Adrenal gland (tissue), 12 donors: ENCODE results near the gene HASPIN. TPM values are rescaled to one million over a fixed set of nuclear protein-coding genes. Genes with fewer than 3 reads are reported as not detected.

Experiments used
- DNase-seq, 7 donors: peaks; one replicate each; pipeline ENCODE4 v3.0.0-alpha.2; 2019 to 2020
- H3K27ac ChIP-seq, 5 donors: fragments of 200-600 bp; sonication (generic) in 4 of 5; 1 replicate in 3 of 5; 2 replicates in 2 of 5; pipeline versions ENCODE4 v1.5.1 to v1.8.0; 2016 to 2020; ENCODE audit warnings: mild to moderate bottlenecking in 1 of 5
- H3K27me3 ChIP-seq: fragments of 200-600 bp; 2 replicates; pipeline ENCODE4 v1.8.0; 2021
- H3K36me3 ChIP-seq, 2 donors: fragments of 200-600 bp; replicated peaks in 1 of 2; 1 replicate in 1 of 2; 2 replicates in 1 of 2; pipeline versions ENCODE4 v1.5.1 to v1.8.0; 2018 to 2022
- H3K4me1 ChIP-seq, 2 donors: fragments of 200-600 bp; replicated peaks in 1 of 2; 1 replicate in 1 of 2; 2 replicates in 1 of 2; pipeline versions ENCODE4 v1.5.1 to v1.8.0; 2018 to 2021
- H3K4me3 ChIP-seq, 4 donors: fragments of 200-600 bp; sonication (generic) in 3 of 4; one replicate each; pipeline ENCODE4 v1.5.1; 2016 to 2018
- H3K9me3 ChIP-seq, 3 donors: fragments of 200-600 bp; sonication (generic) in 1 of 3; replicated peaks in 1 of 3; 1 replicate in 2 of 3; 2 replicates in 1 of 3; pipeline versions ENCODE4 v1.5.1 to v1.8.0; 2016 to 2021
- CTCF ChIP-seq, 6 experiments: fragments of 450-650 bp in 4 of 6; fragments of 200-600 bp in 2 of 6; sonication (generic) in 1 of 6; IDR thresholded peaks; 1 replicate in 5 of 6; 2 replicates in 1 of 6; pipeline versions ENCODE4 v1.5.1 to v1.8.0; 2016 to 2021; ENCODE audit warnings: antibody characterized with exemption in 6 of 6, mild to moderate bottlenecking in 2 of 6, moderate library complexity in 1 of 6
- POLR2A ChIP-seq, 2 donors: fragments of 450-650 bp; IDR thresholded peaks; one replicate each; pipeline ENCODE4 v1.6.1; 2017; ENCODE audit warnings: antibody characterized with exemption in 2 of 2, mild to moderate bottlenecking in 2 of 2, moderate library complexity in 1 of 2
- WGBS, 4 donors: extraction: QIAGEN DNeasy Blood & Tissue Kit in 2 of 4; methylation state at CpG; one replicate each; pipeline versions ENCODE4 v1.1.5 to v1.1.7; 2013 to 2017; 5-methylcytosine and 5-hydroxymethylcytosine counted together
- intact Hi-C, 2 donors: fragments of 100-400 bp; cut with DNase I; formaldehyde crosslinking; loops; one replicate each; pipeline versions ENCODE4 v1.14.1 to v1.15.0; 2022 to 2023
- polyA plus RNA-seq, 3 donors: library from polyadenylated mRNA; stranded (reverse); fragments of 200-250 nt in 2 of 3; fragments of 350-450 nt in 1 of 3; fragmentation: Illumina TruSeq in 1 of 3; extraction: RNeasy Lipid Tissue Mini Kit (QIAGEN cat#74804) in 1 of 3; gene quantifications; one replicate each; pipeline ENCODE4 v1.2.3, GENCODE V29; 2013 to 2014
- total RNA-seq, 9 donors: library from RNA; depleted of rRNA in 4 of 9; stranded (reverse); fragments of >200 nt in 4 of 9; fragments of 120-200 nt in 1 of 9; fragmentation: NEBNext Ultra II Directional in 1 of 9; extraction: Animal tissue kit (Norgen Biotek cat#: 25700) in 1 of 9; gene quantifications; one replicate each; pipeline versions ENCODE4 v1.1.0 to v1.2.4, GENCODE V29; 2013 to 2023
- donor health status: healthy with polysubstance abuse.
- donor health status: Bipolar disorder and iron deficiency.
- donor health status: DM: yes; HTN: yes; CAD: no.
- donor health status: DM: no; HTN: no; CAD: no.
- donor health status: DM: no; HTN: no; CAD: no.
- donor health status: DM: yes; HTN: yes; CAD: no.

HASPIN gene
- total and polyA plus RNA-seq, 12 donors, result 0.07 to 1.4 (median 0.39) TPM

GRCh38 chr17:3712811-3713463 is 10.8 kb upstream of the HASPIN start:
- 73 to 80% (median 76%) methylated on average over 13 of the region's 13 CpGs for WGBS, 4 donors
- TF ChIP-seq CTCF (IDR thresholded peaks at IDR 0.05), result no peak
- TF ChIP-seq POLR2A (IDR thresholded peaks at IDR 0.05), result no peak
- H3K36me3 ChIP-seq, result peaks cover 0 to 41% of the 10 kb centered on the region in 2 donors
- DNase-seq, result no peak
- no peak overlapping the region for H3K4me3 ChIP-seq
- no peak overlapping the region for H3K27ac ChIP-seq
- intact Hi-C loops, result no loop called here
- H3K27me3 ChIP-seq, result no peaks in the 10 kb centered on the region
- peaks cover 0 to 7% of the 10 kb centered on the region in 2 donors for H3K4me1 ChIP-seq
- H3K9me3 ChIP-seq, result no peaks in the 10 kb centered on the region

GRCh38 chr17:3715296-3715695 is 8.4 kb upstream of the HASPIN start:
- peaks cover 0 to 48% of the 10 kb centered on the region in 2 donors for H3K36me3 ChIP-seq
- intact Hi-C loops, result no loop called here
- WGBS, 4 donors, result 81 to 93% (median 86%) methylated on average over 8 of the region's 8 CpGs

GRCh38 chr17:3718201-3718600 is 5.5 kb upstream of the HASPIN start:
- peaks cover 26 to 38% of the 10 kb centered on the region in 2 donors for H3K4me1 ChIP-seq
- H3K27me3 ChIP-seq, result no peaks in the 10 kb centered on the region
- no peak overlapping the region for H3K27ac ChIP-seq
- no peak for DNase-seq
- no peak for TF ChIP-seq CTCF (IDR thresholded peaks at IDR 0.05)
- TF ChIP-seq POLR2A (IDR thresholded peaks at IDR 0.05), result no peak
- WGBS, 4 donors, result 74 to 91% (median 84%) methylated on average over 4 of the region's 4 CpGs
- peaks cover 0 to 43% of the 10 kb centered on the region in 2 donors for H3K36me3 ChIP-seq
- intact Hi-C loops, result no loop called here
- no peak overlapping the region for H3K4me3 ChIP-seq
- H3K9me3 ChIP-seq, result no peaks in the 10 kb centered on the region

More at GRCh38 chr17:3715296-3715695, 8.4 kb upstream of the HASPIN start:
- Histone ChIP-seq H3K4me1 (peaks cover 11 to 21% of the 10 kb centered on the region in 2 donors), H3K27me3 (no peaks in the 10 kb centered on the region), H3K4me3 (no peak overlapping the region), H3K9me3 (no peaks in the 10 kb centered on the region), H3K27ac (no peak overlapping the region)
- TF ChIP-seq CTCF (IDR thresholded peaks at IDR 0.05) (no peak), POLR2A (IDR thresholded peaks at IDR 0.05) (no peak)
- DNase-seq, result no peak

GRCh38 chr17:3719265-3719664 is 4.4 kb upstream of the HASPIN start:
- no peak for DNase-seq
- no peaks in the 10 kb centered on the region for H3K27me3 ChIP-seq
- H3K4me1 ChIP-seq, result peaks cover 27 to 42% of the 10 kb centered on the region in 2 donors
- peaks cover 0 to 42% of the 10 kb centered on the region in 2 donors for H3K36me3 ChIP-seq
- TF ChIP-seq CTCF (IDR thresholded peaks at IDR 0.05), result no peak
- TF ChIP-seq POLR2A (IDR thresholded peaks at IDR 0.05), result no peak
- H3K9me3 ChIP-seq, result no peaks in the 10 kb centered on the region
- no peak overlapping the region for H3K4me3 ChIP-seq
- peak overlapping the region in 4 of 5 donors; percentile 15 to 89 (median 74) for H3K27ac ChIP-seq
- intact Hi-C loops, result no loop called here
